HG03060 (cell line): Measurements from ENCODE around the gene UTP11.

Experiments used
- ATAC-seq: cut with Tn5 transposase; IDR thresholded peaks from one replicate; pipeline ENCODE4 v1.9.1; 2021; ENCODE audit warnings: low read depth, moderate number of reproducible peaks; ENCODE audit not compliant: unreplicated experiment

The UTP11 gene

DNA sequence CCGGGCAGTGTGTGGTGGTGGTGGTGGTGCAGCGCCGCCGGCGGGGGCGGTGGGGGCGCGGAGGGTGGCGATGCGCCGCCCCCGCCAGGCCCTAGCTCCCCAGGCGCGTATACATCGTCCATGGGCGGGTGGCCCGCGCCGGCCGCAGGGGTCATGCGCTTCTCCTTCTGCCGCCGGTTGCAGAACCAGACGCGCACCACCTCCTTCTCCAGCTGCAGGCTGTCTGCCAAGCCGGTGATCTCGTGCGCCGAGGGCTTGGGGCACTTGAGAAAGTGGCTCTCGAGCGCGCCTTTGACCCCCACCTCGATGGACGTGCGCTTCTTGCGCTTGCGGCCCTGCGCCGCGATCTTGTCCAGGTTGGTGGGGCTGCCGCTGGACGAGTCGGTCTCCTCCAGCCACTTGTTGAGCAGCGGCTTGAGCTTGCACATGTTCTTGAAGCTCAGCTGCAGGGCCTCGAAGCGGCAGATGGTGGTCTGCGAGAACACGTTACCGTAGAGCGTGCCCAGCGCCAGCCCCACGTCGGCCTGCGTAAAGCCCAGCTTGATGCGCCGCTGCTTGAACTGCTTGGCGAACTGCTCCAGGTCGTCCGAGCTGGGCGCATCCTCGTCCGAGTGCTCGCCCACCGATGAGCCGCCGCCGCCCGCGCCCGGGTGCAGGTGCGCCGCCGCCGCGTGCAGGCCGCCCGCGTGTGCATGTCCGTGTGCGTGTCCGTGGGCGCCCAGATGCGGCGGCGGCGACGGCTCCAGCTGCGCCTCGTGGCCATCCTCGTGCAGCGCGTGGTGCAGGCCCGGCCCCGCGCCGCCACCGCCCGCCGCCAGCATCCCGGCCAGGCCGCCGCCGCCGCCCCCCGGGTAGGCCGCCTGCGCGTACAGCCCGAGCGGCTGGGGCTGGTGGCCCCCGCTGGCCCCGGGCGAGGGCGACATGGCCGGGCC, 33.1 kb downstream of the UTP11 start:
- no peak for ATAC-seq

- ATAC-seq, result no peak
Measured at GRCh38 chr1:38046333-38046883, 33.9 kb downstream of the UTP11 start, which contains the start of gene POU3F1. POU3F1 (minus strand) TSS chr1:38046793; CDS start chr1:38046743, 50 bp downstream.

GRCh38 chr1:38046884-38047602, 34.5 kb downstream of the UTP11 start:
- ATAC-seq, result no peak

GRCh38 chr1:38047603-38048141, 35.1 kb downstream of the UTP11 start:
- no peak for ATAC-seq

DNA sequence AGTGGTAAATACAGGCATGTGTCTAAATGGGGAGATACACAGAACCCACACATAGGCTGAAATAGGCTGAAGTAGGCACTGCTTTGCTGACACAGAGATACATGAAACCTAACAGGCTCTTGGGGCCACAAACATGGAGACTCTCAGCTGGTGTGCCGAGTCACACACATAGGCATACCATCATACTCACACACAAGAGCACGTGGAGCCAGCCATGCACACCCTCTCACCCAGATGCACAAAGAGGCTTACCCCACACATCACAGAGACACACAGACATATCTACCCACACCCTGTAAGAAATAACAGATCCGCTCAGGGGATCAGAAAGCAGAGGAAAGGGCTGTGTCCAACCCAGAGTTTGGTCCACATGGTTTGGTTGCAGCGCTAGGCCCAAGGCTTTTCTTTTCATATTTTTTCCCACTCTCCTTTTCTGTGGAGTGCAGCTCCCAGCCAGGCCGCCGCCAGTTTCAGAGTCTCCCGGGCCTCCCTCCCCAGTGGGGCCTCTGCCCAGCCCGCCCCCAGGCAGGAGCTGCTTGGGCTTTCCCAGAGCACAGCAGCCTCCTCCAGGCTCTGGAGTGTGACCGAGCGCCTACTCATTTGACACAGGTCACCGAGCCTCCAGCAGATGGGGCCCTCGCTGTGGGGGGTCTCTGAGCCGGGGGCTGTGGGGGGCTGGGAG, 38.0 kb downstream of the UTP11 start:
- no peak for ATAC-seq

GRCh38 chr1:38051079-38051543, 38.6 kb downstream of the UTP11 start:
- ATAC-seq, result no peak

DNA sequence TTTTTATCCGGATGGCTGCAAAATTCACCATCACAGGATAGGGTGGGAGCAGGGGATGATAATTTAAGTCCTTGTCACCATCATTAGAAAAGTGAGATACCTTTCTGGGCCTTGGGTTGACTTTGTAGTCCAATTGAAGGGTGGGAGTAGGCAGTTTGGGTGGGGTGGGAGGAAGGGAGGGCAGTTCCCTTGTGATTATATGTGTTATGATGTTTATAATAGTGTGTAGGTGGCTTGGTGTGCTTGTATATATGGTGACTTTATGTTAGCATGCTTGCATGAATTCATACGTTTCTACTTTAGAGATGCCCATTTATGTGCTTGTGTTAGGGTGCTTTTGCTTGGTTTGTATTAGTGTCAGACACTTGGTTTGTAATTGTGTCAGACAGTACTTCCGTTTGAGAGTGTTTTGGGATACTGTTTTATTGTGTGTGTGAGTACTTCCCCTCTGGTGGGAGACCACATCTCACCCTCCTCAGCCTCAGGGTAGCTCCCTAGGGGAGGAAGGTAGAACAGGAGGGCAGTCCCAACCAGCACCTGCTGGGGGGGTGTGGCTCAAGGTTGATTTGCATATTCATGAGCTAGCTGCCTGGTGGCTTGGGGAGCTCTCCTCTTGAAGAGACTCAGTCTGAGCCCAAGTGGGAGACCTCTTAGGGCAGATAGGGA, 40.3 kb downstream of the UTP11 start:
- ATAC-seq, result peak; percentile 51

GRCh38 chr1:38053416-38054091, 41.0 kb downstream of the UTP11 start:
- no peak for ATAC-seq

- ATAC-seq, result no peak
Measured at GRCh38 chr1:38055398-38055797, 42.9 kb downstream of the UTP11 start.

GRCh38 chr1:38055965-38056364, 43.4 kb downstream of the UTP11 start:
- no peak for ATAC-seq

DNA sequence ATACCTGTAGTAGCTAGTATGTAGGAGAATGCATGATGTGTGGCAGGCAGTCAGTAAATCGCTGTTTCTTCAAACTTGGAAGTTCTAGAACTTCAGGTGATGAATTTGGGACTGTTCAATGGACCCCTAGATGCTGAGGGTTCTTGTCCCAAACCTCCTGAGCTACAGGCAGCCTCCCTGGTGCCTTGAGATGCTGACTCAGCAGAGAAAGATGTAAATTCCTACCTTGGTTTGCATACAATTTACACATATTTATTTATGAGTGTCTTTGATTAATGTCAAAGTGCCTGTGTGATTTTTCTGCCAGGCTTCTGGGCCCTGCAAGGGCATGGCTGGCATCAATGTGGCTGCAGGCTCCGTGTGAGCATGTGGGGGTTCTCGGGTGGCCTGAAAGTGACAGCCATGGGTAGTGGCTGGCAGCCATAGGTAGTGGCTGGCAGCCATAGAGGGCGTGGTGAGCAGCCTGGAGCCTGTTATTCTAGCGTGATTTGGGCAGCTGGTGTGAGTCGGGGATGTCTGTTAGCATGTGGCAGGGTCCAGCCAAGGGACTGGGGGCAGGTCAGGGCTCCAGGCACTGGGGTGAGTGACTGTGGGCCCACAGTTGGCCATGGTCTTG, 47.2 kb downstream of the UTP11 start:
- ATAC-seq, result no peak

DNA sequence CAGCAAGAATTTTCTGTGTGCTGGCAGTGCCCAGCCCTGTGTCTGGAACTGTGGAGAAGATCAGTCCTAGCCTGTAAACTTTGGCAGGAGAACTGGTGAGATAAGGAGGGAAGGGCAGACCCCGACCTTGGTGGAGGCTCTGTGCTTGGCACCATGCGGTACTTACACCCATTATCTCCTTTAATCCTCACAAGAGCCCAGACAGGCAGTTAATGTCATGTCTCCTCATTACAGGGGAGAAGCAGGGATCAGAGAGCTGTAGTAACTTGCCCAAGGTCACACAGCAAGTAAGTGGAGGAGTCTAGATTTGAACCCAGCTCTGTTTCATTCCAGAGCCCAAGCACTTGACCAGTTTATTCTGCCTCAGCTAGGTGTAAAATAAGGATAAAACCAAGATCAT, 48.0 kb downstream of the UTP11 start:
- no peak for ATAC-seq

GRCh38 chr1:38061290-38061689, 48.8 kb downstream of the UTP11 start:
- no peak for ATAC-seq

GRCh38 chr1:38061883-38062328, 49.4 kb downstream of the UTP11 start:
- no peak for ATAC-seq

GRCh38 chr1:38062361-38063288, 50.1 kb downstream of the UTP11 start:
- ATAC-seq, result no peak

DNA sequence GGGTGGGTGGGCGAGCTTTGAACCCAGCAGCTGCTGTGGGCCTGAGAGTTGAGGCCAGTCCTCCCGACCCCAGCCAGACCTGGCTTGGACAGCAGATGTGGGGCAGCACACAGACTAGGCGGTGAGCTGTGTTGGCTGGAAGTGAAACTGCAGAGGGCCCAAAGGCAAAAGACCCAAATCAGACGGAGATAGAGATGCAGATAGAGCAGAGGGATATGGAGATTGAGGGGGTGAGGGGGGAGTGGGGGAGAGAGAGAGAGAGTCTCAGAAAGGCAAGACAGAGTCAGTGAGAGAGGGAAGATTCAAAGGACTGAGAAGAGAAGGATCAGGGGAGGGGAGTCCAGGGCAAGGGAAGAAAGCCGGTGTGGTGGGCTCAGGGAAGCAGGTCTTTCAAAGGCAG, 51.1 kb downstream of the UTP11 start:
- ATAC-seq, result no peak

GRCh38 chr1:38064197-38064903, 51.8 kb downstream of the UTP11 start:
- no peak for ATAC-seq
